Prostate gland (tissue), 2 donors: ENCODE data around the gene DNASE2.

ENCODE experiments used
- CTCF ChIP-seq, 4 experiments: fragments of 200-600 bp in 2 of 4; fragments of 450-650 bp in 2 of 4; sonication (generic) in 2 of 4; IDR thresholded peaks; 1 replicate in 3 of 4; 2 replicates in 1 of 4; pipeline ENCODE4 v1.5.1; 2016 to 2019; ENCODE audit warnings: antibody characterized with exemption in 4 of 4, mild to moderate bottlenecking in 2 of 4, moderate library complexity in 2 of 4
- POLR2A ChIP-seq: fragments of 450-650 bp; IDR thresholded peaks from one replicate; pipeline ENCODE4 v1.6.1; 2016; ENCODE audit warnings: antibody characterized with exemption, mild to moderate bottlenecking

GRCh38 chr19:12843328-12843727, 37.9 kb downstream of the DNASE2 start:
- TF ChIP-seq CTCF (IDR thresholded peaks at IDR 0.05) (no peak), POLR2A (no peak)
